Astrocyte (in vitro differentiated cells and primary cell): ENCODE measurements around the gene TM9SF3.

Source experiments
- CTCF ChIP-seq: IDR thresholded peaks from 2 replicates; pipeline ENCODE4 v1.5.1; 2011; ENCODE audit warnings: low read depth, mild to moderate bottlenecking, inconsistent platforms, low read length, moderate library complexity; ENCODE audit not compliant: insufficient read depth
- EZH2 ChIP-seq: IDR thresholded peaks from 2 replicates; pipeline ENCODE4 v1.6.1; 2012; ENCODE audit warnings: mild to moderate bottlenecking, low read length, inconsistent platforms; ENCODE audit not compliant: insufficient read depth

GRCh38 chr10:96636551-96636950, 49.7 kb upstream of the TM9SF3 start:
- TF ChIP-seq CTCF (no peak), EZH2 (no peak)
